Measurements from ENCODE around the gene PRCP. TPM values are rescaled to one million over a fixed set of nuclear protein-coding genes. Genes with fewer than 3 reads are reported as not detected.

Gene PRCP
- total RNA-seq, 1 experiment from 2014 or later: 53.9 TPM

DNA sequence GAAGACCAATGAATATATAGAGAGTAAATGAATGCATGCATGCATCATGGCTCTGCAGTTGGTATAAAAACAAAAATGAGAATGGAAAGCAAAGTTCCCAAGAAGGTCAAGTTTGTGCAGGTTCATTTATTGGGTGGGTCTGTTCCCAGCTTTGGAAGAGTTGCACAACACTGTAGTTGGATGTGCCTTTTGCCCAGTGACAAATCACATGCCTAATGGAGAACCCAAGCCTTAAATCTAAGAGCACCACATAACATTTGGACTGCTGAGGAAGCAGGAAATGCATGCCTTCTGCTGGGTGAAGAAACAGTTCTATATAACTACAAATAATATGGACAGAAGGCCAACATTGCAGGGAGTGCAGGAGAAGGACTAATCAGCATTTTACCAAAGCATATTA is 30.6 kb downstream of the PRCP start:
- no peaks in the 10 kb centered on the region for H3K9me3 Mint-ChIP-seq
- H3K27ac Mint-ChIP-seq: no peak overlapping the region
- CTCF ChIA-PET: interaction anchor here (0.6 to 1.5 kb wide), 2 partner anchors 19 to 57 kb away, joined by 3 read pairs; no protein-coding TSS in a partner anchor
- ATAC-seq (no peak), DNase-seq (ENCODE audit: low spot score) (no peak)
- H3K27me3 Mint-ChIP-seq (ENCODE audit: low read depth): no peaks in the 10 kb centered on the region
- POLR2A ChIA-PET: no interaction called here
- H3K4me3 Mint-ChIP-seq: no peak overlapping the region
- TF ChIP-seq, protein P1, sequence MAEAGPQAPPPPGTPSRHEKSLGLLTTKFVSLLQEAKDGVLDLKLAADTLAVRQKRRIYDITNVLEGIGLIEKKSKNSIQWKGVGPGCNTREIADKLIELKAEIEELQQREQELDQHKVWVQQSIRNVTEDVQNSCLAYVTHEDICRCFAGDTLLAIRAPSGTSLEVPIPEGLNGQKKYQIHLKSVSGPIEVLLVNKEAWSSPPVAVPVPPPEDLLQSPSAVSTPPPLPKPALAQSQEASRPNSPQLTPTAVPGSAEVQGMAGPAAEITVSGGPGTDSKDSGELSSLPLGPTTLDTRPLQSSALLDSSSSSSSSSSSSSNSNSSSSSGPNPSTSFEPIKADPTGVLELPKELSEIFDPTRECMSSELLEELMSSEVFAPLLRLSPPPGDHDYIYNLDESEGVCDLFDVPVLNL (CRISPR knock-in tag; IDR thresholded peaks at IDR 0.05; ENCODE audit: borderline replicate concordance, low read depth): no peak
- TF ChIP-seq, protein P2, sequence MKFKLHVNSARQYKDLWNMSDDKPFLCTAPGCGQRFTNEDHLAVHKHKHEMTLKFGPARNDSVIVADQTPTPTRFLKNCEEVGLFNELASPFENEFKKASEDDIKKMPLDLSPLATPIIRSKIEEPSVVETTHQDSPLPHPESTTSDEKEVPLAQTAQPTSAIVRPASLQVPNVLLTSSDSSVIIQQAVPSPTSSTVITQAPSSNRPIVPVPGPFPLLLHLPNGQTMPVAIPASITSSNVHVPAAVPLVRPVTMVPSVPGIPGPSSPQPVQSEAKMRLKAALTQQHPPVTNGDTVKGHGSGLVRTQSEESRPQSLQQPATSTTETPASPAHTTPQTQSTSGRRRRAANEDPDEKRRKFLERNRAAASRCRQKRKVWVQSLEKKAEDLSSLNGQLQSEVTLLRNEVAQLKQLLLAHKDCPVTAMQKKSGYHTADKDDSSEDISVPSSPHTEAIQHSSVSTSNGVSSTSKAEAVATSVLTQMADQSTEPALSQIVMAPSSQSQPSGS (CRISPR knock-in tag; IDR thresholded peaks at IDR 0.05; ENCODE audit: borderline replicate concordance, low read depth): no peak
- TF ChIP-seq, protein P3, sequence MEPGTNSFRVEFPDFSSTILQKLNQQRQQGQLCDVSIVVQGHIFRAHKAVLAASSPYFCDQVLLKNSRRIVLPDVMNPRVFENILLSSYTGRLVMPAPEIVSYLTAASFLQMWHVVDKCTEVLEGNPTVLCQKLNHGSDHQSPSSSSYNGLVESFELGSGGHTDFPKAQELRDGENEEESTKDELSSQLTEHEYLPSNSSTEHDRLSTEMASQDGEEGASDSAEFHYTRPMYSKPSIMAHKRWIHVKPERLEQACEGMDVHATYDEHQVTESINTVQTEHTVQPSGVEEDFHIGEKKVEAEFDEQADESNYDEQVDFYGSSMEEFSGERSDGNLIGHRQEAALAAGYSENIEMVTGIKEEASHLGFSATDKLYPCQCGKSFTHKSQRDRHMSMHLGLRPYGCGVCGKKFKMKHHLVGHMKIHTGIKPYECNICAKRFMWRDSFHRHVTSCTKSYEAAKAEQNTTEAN (CRISPR knock-in tag; IDR thresholded peaks at IDR 0.05): no peak
- TF ChIP-seq, protein P4, sequence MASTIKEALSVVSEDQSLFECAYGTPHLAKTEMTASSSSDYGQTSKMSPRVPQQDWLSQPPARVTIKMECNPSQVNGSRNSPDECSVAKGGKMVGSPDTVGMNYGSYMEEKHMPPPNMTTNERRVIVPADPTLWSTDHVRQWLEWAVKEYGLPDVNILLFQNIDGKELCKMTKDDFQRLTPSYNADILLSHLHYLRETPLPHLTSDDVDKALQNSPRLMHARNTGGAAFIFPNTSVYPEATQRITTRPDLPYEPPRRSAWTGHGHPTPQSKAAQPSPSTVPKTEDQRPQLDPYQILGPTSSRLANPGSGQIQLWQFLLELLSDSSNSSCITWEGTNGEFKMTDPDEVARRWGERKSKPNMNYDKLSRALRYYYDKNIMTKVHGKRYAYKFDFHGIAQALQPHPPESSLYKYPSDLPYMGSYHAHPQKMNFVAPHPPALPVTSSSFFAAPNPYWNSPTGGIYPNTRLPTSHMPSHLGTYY (CRISPR knock-in tag; IDR thresholded peaks at IDR 0.05): no peak
- TF ChIP-seq, protein P5, sequence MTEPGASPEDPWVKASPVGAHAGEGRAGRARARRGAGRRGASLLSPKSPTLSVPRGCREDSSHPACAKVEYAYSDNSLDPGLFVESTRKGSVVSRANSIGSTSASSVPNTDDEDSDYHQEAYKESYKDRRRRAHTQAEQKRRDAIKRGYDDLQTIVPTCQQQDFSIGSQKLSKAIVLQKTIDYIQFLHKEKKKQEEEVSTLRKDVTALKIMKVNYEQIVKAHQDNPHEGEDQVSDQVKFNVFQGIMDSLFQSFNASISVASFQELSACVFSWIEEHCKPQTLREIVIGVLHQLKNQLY (CRISPR knock-in tag; IDR thresholded peaks at IDR 0.05): no peak
- TF ChIP-seq ZNF263 (CRISPR knock-in tag; IDR thresholded peaks at IDR 0.05; ENCODE audit: low read depth): no peak
- TF ChIP-seq ZBTB21 (CRISPR knock-in tag; IDR thresholded peaks at IDR 0.05; ENCODE audit: borderline replicate concordance): no peak
- no peak for TF ChIP-seq PRRX2 (CRISPR knock-in tag; IDR thresholded peaks at IDR 0.05)
- no peaks in the 10 kb centered on the region for H3K36me3 Mint-ChIP-seq
- H3K4me1 Mint-ChIP-seq: peaks cover 25% of the 10 kb centered on the region

DNA sequence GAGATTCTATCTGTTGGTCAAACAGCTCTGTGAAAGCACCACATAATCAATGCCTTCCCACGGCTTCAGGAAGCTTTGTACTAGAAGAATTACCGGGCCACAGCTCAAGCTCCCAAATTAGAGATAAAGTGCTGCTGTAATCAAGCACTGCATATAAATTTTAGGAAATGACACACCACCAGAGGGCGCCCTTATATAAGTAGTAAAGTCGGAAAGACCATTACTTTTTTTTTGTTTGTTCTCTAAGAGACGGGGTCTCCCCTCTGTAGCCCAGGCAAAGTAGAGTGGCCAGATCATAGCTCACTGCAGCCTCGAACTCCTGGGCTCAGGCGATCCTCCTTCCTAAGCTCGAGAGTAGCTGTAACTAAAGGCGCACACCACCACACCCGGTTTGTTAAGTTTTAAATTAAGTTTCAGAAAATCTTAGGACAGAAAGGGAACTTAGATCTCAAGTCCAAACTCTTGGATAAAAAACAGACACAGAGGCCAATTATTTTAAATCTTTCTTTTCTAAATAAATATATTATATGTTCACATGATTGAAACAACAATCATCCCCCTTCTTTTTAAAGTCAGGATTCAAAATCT is 32.6 kb downstream of the PRCP start:
- H3K27ac Mint-ChIP-seq: no peak overlapping the region; the same call in 1 of the 2 replicates
- H3K4me1 Mint-ChIP-seq: peaks cover 21% of the 10 kb centered on the region
- no peaks in the 10 kb centered on the region for H3K9me3 Mint-ChIP-seq
- ChIA-PET POLR2A (interaction anchor here (0.6 to 1.5 kb wide), 3 partner anchors 17 to 290 kb away, joined by 3 to 19 read pairs (median 4); partner anchors contain the start of genes DDIAS, PCF11 and PRCP), CTCF (interaction anchor here (0.5 to 2.8 kb wide), 52 partner anchors 11 to 952 kb away, joined by 3 to 85 read pairs (median 4); partner anchors contain the start of genes ANKRD42, DDIAS, FAM181B and PCF11)
- TF ChIP-seq JAZF1 (CRISPR knock-in tag; IDR thresholded peaks at IDR 0.05) (no peak), ZNF138 (CRISPR knock-in tag; conservative IDR thresholded peaks at IDR 0.05) (no peak), CREB1 (CRISPR knock-in tag; IDR thresholded peaks at IDR 0.05) (no peak)
- TF ChIP-seq, protein P6, sequence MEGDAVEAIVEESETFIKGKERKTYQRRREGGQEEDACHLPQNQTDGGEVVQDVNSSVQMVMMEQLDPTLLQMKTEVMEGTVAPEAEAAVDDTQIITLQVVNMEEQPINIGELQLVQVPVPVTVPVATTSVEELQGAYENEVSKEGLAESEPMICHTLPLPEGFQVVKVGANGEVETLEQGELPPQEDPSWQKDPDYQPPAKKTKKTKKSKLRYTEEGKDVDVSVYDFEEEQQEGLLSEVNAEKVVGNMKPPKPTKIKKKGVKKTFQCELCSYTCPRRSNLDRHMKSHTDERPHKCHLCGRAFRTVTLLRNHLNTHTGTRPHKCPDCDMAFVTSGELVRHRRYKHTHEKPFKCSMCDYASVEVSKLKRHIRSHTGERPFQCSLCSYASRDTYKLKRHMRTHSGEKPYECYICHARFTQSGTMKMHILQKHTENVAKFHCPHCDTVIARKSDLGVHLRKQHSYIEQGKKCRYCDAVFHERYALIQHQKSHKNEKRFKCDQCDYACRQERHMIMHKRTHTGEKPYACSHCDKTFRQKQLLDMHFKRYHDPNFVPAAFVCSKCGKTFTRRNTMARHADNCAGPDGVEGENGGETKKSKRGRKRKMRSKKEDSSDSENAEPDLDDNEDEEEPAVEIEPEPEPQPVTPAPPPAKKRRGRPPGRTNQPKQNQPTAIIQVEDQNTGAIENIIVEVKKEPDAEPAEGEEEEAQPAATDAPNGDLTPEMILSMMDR (IDR thresholded peaks at IDR 0.05): peak; percentile 68
- TF ChIP-seq, protein P7, sequence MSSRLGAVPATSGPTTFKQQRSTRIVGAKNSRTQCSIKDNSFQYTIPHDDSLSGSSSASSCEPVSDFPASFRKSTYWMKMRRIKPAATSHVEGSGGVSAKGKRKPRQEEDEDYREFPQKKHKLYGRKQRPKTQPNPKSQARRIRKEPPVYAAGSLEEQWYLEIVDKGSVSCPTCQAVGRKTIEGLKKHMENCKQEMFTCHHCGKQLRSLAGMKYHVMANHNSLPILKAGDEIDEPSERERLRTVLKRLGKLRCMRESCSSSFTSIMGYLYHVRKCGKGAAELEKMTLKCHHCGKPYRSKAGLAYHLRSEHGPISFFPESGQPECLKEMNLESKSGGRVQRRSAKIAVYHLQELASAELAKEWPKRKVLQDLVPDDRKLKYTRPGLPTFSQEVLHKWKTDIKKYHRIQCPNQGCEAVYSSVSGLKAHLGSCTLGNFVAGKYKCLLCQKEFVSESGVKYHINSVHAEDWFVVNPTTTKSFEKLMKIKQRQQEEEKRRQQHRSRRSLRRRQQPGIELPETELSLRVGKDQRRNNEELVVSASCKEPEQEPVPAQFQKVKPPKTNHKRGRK (CRISPR knock-in tag; IDR thresholded peaks at IDR 0.05; ENCODE audit: borderline replicate concordance): no peak
- TF ChIP-seq, protein P2 (CRISPR knock-in tag; IDR thresholded peaks at IDR 0.05; ENCODE audit: borderline replicate concordance, low read depth): no peak
- TF ChIP-seq, protein P8, sequence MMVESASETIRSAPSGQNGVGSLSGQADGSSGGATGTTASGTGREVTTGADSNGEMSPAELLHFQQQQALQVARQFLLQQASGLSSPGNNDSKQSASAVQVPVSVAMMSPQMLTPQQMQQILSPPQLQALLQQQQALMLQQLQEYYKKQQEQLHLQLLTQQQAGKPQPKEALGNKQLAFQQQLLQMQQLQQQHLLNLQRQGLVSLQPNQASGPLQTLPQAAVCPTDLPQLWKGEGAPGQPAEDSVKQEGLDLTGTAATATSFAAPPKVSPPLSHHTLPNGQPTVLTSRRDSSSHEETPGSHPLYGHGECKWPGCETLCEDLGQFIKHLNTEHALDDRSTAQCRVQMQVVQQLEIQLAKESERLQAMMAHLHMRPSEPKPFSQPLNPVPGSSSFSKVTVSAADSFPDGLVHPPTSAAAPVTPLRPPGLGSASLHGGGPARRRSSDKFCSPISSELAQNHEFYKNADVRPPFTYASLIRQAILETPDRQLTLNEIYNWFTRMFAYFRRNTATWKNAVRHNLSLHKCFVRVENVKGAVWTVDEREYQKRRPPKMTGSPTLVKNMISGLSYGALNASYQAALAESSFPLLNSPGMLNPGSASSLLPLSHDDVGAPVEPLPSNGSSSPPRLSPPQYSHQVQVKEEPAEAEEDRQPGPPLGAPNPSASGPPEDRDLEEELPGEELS (CRISPR knock-in tag; IDR thresholded peaks at IDR 0.05): no peak
- DNase-seq (ENCODE audit: low spot score) (peak; percentile 79), ATAC-seq (peak; percentile 88)
- H3K4me3 Mint-ChIP-seq: no peak overlapping the region
- no peaks in the 10 kb centered on the region for H3K27me3 Mint-ChIP-seq (ENCODE audit: low read depth)
- no peaks in the 10 kb centered on the region for H3K36me3 Mint-ChIP-seq
